ENCODE measurements around the gene RARRES2.

Gene RARRES2

DNA sequence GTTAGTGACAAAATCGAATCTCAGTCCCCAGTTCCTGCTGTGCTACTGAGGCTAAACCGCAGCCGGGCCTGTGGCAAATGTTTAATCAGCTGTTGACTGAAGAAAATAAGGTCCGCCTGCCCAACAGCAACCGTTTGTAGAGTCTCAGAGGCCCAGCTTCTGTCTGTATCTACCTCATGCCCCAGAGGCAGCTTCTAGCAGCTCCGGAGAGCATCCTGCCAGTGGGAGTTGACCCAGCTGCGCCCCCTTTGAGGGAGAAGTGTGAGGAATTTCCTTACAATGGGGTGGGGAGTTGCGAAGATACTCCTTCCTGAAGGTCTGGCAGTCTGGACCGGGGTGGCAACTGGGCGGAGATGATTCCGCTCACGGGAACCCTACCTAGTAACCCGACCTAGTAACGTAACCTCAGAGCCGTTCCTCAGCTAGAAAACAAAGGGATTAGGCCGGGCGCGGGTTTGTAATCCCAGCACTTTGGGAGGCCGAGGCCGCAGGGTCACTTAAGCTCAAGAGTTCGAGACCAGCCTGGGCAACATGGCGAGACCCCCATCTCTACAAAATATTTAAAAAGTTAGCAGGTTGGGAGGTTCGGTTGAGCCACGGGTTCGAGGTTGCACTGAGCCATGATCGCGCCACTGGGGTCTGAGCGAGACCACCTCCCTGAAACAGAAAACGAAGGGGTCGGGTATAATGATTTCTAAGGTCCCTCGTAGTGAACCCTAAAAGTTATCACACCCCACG lies 36.9 kb upstream of the RARRES2 start:
- Histone ChIP-seq H3K4ac (ENCODE audit: low read depth, low read length) (peak overlapping the region; percentile 71), H3K4me3 (ENCODE audit: low read depth, low read length) (peak overlapping the region; percentile 62), H3K4me1 (ENCODE audit: control insufficient read depth in 1 of 2, insufficient read depth in 2 of 2, low read length in 2 of 2) (peaks cover 27 to 43% of the 10 kb centered on the region in 2 experiments), H2AFZ (ENCODE audit: insufficient read depth, low read length, poor library complexity) (peak overlapping the region; percentile 8), H2BK120ac (ENCODE audit: insufficient read depth, low read length, poor library complexity) (peak overlapping the region; percentile 89), H2AK5ac (ENCODE audit: low read length) (peak overlapping the region; percentile 85), H4K91ac (ENCODE audit: low read depth, low read length) (peak overlapping the region; percentile 97), H3K4me2 (ENCODE audit: low read length) (peak overlapping the region; percentile 73), H3K27me3 (ENCODE audit: insufficient read depth, low read length) (no peaks in the 10 kb centered on the region), H3K18ac (ENCODE audit: low read length) (peak overlapping the region; percentile 83), H2BK12ac (ENCODE audit: low read length) (peak overlapping the region; percentile 37), H2BK5ac (ENCODE audit: low read depth, low read length, poor library complexity) (peak overlapping the region; percentile 91), H4K12ac (ENCODE audit: low read depth, low read length) (peak overlapping the region; percentile 76), H3K9ac (ENCODE audit: low read length) (peak overlapping the region; percentile 89), H3K14ac (ENCODE audit: low read length) (peak overlapping the region; percentile 86), H3K79me1 (ENCODE audit: low read length) (peaks cover 39% of the 10 kb centered on the region), H3K9me3 (ENCODE audit: insufficient read depth, low read depth, low read length) (peaks cover 2% of the 10 kb centered on the region), H4K8ac (ENCODE audit: low read depth, low read length) (peak overlapping the region; percentile 90), H3K79me2 (ENCODE audit: control insufficient read depth, insufficient read depth, low read length, poor library complexity) (peaks cover 20% of the 10 kb centered on the region), H3K23ac (ENCODE audit: low read length) (no peak overlapping the region), H3K36me3 (ENCODE audit: control insufficient read depth in 1 of 2, insufficient read depth in 2 of 2, low read length in 2 of 2) (peaks cover 5% of the 10 kb centered on the region in 2 experiments), H3K27ac (ENCODE audit: low read depth, low read length) (peak overlapping the region; percentile 96)
- peak in 1 of 2 donors; percentile 29 for DNase-seq
- WGBS (ENCODE audit: extremely low coverage, insufficient coverage, insufficient read length): no CpG with 5 or more reads among the region's 32 CpGs

DNA sequence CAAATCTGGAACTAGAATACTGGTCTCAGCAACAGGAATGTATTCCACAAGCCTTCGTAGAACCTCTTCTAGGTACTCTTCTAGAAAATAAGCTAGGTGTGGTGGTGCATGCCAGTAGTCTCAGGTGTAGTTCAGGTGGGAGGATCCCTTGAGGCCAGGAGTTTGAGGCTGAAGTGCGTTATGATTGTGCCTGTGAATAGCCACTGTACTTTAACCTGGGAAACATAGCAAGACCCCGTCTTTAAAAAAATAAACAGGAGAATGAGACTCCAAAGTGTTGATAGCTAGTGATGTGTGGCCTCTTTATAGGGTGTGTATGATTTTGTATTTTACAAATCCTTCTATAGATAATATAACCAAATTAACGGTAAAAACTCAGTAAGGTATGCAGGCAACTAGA lies 36.2 kb upstream of the RARRES2 start:
- Histone ChIP-seq H3K79me1 (ENCODE audit: low read length) (peaks cover 45% of the 10 kb centered on the region), H2AK5ac (ENCODE audit: low read length) (no peak overlapping the region), H3K4ac (ENCODE audit: low read depth, low read length) (no peak overlapping the region), H2BK5ac (ENCODE audit: low read depth, low read length, poor library complexity) (peak overlapping the region; percentile 45), H3K23ac (ENCODE audit: low read length) (no peak overlapping the region), H2BK120ac (ENCODE audit: insufficient read depth, low read length, poor library complexity) (peak overlapping the region; percentile 30), H4K91ac (ENCODE audit: low read depth, low read length) (peak overlapping the region; percentile 77), H3K9ac (ENCODE audit: low read length) (no peak overlapping the region), H4K12ac (ENCODE audit: low read depth, low read length) (no peak overlapping the region), H3K27me3 (ENCODE audit: insufficient read depth, low read length) (no peaks in the 10 kb centered on the region), H3K4me3 (ENCODE audit: low read depth, low read length) (no peak overlapping the region), H3K36me3 (ENCODE audit: control insufficient read depth in 1 of 2, insufficient read depth in 2 of 2, low read length in 2 of 2) (peaks cover 8 to 9% of the 10 kb centered on the region in 2 experiments), H4K8ac (ENCODE audit: low read depth, low read length) (no peak overlapping the region), H3K18ac (ENCODE audit: low read length) (no peak overlapping the region), H3K4me2 (ENCODE audit: low read length) (no peak overlapping the region), H3K9me3 (ENCODE audit: insufficient read depth, low read depth, low read length) (peaks cover 2% of the 10 kb centered on the region), H3K79me2 (ENCODE audit: control insufficient read depth, insufficient read depth, low read length, poor library complexity) (peaks cover 23% of the 10 kb centered on the region), H3K14ac (ENCODE audit: low read length) (no peak overlapping the region), H2BK12ac (ENCODE audit: low read length) (peak overlapping the region; percentile 55), H3K27ac (ENCODE audit: low read depth, low read length) (peak overlapping the region; percentile 96), H2AFZ (ENCODE audit: insufficient read depth, low read length, poor library complexity) (no peak overlapping the region), H3K4me1 (ENCODE audit: control insufficient read depth in 1 of 2, insufficient read depth in 2 of 2, low read length in 2 of 2) (peaks cover 31 to 47% of the 10 kb centered on the region in 2 experiments)
- no CpG with 5 or more reads among the region's 4 CpGs for WGBS (ENCODE audit: extremely low coverage, insufficient coverage, insufficient read length)
- DNase-seq: no peak

DNA sequence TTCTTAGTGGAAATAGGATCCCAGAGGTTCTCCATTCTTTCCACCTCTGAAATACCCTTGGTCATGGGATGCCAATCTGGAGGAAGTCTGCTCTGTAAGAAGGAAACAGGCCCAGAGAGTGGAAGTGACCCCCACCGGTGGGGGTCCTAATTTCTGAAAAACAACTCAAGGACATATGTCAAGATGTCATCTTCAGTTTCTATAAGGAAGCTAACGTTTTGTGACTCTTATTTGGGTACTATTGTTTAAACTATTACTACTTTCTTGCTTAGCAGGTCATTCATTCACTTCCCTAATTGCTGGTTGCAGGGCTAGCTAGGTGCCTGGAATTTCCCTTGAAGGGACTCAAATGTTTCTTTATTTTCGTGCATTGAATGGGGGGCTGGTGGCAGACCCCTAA lies 35.8 kb upstream of the RARRES2 start:
- H3K4me1 ChIP-seq (ENCODE audit: control insufficient read depth in 1 of 2, insufficient read depth in 2 of 2, low read length in 2 of 2): peaks cover 36 to 48% of the 10 kb centered on the region in 2 experiments
- H3K79me2 ChIP-seq (ENCODE audit: control insufficient read depth, insufficient read depth, low read length, poor library complexity): peaks cover 27% of the 10 kb centered on the region
- peak overlapping the region; percentile 96 for H3K27ac ChIP-seq (ENCODE audit: low read depth, low read length)
- peak overlapping the region; percentile 30 for H2BK120ac ChIP-seq (ENCODE audit: insufficient read depth, low read length, poor library complexity)
- peaks cover 9 to 12% of the 10 kb centered on the region in 2 experiments for H3K36me3 ChIP-seq (ENCODE audit: control insufficient read depth in 1 of 2, insufficient read depth in 2 of 2, low read length in 2 of 2)
- peaks cover 2% of the 10 kb centered on the region for H3K9me3 ChIP-seq (ENCODE audit: insufficient read depth, low read depth, low read length)
- H4K12ac ChIP-seq (ENCODE audit: low read depth, low read length): no peak overlapping the region
- WGBS (ENCODE audit: extremely low coverage, insufficient coverage, insufficient read length): no CpG with 5 or more reads among the region's 3 CpGs
- H3K27me3 ChIP-seq (ENCODE audit: insufficient read depth, low read length): no peaks in the 10 kb centered on the region
- no peak overlapping the region for H3K18ac ChIP-seq (ENCODE audit: low read length)
- no peak overlapping the region for H2AFZ ChIP-seq (ENCODE audit: insufficient read depth, low read length, poor library complexity)
- no peak overlapping the region for H3K14ac ChIP-seq (ENCODE audit: low read length)
- no peak overlapping the region for H3K4ac ChIP-seq (ENCODE audit: low read depth, low read length)
- peak overlapping the region; percentile 77 for H4K91ac ChIP-seq (ENCODE audit: low read depth, low read length)
- H2BK5ac ChIP-seq (ENCODE audit: low read depth, low read length, poor library complexity): peak overlapping the region; percentile 45
- no peak overlapping the region for H2AK5ac ChIP-seq (ENCODE audit: low read length)
- H4K8ac ChIP-seq (ENCODE audit: low read depth, low read length): no peak overlapping the region
- peaks cover 50% of the 10 kb centered on the region for H3K79me1 ChIP-seq (ENCODE audit: low read length)
- no peak overlapping the region for H3K9ac ChIP-seq (ENCODE audit: low read length)
- H3K4me3 ChIP-seq (ENCODE audit: low read depth, low read length): no peak overlapping the region
- no peak for DNase-seq
- no peak overlapping the region for H3K4me2 ChIP-seq (ENCODE audit: low read length)
- no peak overlapping the region for H3K23ac ChIP-seq (ENCODE audit: low read length)
- H2BK12ac ChIP-seq (ENCODE audit: low read length): peak overlapping the region; percentile 55

DNA sequence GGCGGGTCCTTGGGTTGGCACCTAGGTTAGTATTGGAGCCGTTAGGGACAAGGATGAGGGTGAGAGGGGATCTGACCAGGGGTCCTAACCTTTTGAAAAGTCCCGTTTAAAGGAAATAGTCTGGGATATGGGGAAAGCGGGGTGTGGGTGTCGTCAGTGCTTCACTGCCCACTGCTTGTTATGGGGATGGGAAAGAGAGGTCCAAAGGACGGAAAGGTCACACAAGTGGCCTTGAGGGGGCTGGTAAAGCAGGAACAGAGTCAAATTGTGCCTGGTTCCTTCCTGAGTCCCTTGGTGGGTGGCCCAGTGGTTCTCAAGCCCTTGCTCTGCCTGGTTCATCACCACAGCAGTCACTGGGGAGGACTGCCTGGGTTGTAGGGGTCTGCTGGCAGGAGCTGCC lies 35.1 kb upstream of the RARRES2 start:
- H4K91ac ChIP-seq (ENCODE audit: low read depth, low read length): peak overlapping the region; percentile 97
- H2AK5ac ChIP-seq (ENCODE audit: low read length): peak overlapping the region; percentile 98
- no peak for DNase-seq
- H3K4me3 ChIP-seq (ENCODE audit: low read depth, low read length): no peak overlapping the region
- H3K79me1 ChIP-seq (ENCODE audit: low read length): peaks cover 53% of the 10 kb centered on the region
- peak overlapping the region; percentile 59 for H4K12ac ChIP-seq (ENCODE audit: low read depth, low read length)
- no peaks in the 10 kb centered on the region for H3K27me3 ChIP-seq (ENCODE audit: insufficient read depth, low read length)
- peaks cover 16 to 18% of the 10 kb centered on the region in 2 experiments for H3K36me3 ChIP-seq (ENCODE audit: control insufficient read depth in 1 of 2, insufficient read depth in 2 of 2, low read length in 2 of 2)
- peak overlapping the region; percentile 88 for H2BK120ac ChIP-seq (ENCODE audit: insufficient read depth, low read length, poor library complexity)
- H2BK12ac ChIP-seq (ENCODE audit: low read length): peak overlapping the region; percentile 98
- no peak overlapping the region for H3K4me2 ChIP-seq (ENCODE audit: low read length)
- H3K4ac ChIP-seq (ENCODE audit: low read depth, low read length): peak overlapping the region; percentile 90
- H3K27ac ChIP-seq (ENCODE audit: low read depth, low read length): peak overlapping the region; percentile 80
- no peaks in the 10 kb centered on the region for H3K9me3 ChIP-seq (ENCODE audit: insufficient read depth, low read depth, low read length)
- peak overlapping the region; percentile 92 for H3K14ac ChIP-seq (ENCODE audit: low read length)
- no peak overlapping the region for H3K23ac ChIP-seq (ENCODE audit: low read length)
- H3K4me1 ChIP-seq (ENCODE audit: control insufficient read depth in 1 of 2, insufficient read depth in 2 of 2, low read length in 2 of 2): peaks cover 42 to 53% of the 10 kb centered on the region in 2 experiments
- peaks cover 32% of the 10 kb centered on the region for H3K79me2 ChIP-seq (ENCODE audit: control insufficient read depth, insufficient read depth, low read length, poor library complexity)
- peak overlapping the region; percentile 95 for H3K18ac ChIP-seq (ENCODE audit: low read length)
- no CpG with 5 or more reads among the region's 6 CpGs for WGBS (ENCODE audit: extremely low coverage, insufficient coverage, insufficient read length)
- H2BK5ac ChIP-seq (ENCODE audit: low read depth, low read length, poor library complexity): peak overlapping the region; percentile 90
- H4K8ac ChIP-seq (ENCODE audit: low read depth, low read length): peak overlapping the region; percentile 85
- H3K9ac ChIP-seq (ENCODE audit: low read length): no peak overlapping the region
- peak overlapping the region; percentile 19 for H2AFZ ChIP-seq (ENCODE audit: insufficient read depth, low read length, poor library complexity)

Data from trophoblast cell (in vitro differentiated cells and primary cell).